ENCODE measurements around the gene RCBTB1.

RCBTB1 gene

DNA sequence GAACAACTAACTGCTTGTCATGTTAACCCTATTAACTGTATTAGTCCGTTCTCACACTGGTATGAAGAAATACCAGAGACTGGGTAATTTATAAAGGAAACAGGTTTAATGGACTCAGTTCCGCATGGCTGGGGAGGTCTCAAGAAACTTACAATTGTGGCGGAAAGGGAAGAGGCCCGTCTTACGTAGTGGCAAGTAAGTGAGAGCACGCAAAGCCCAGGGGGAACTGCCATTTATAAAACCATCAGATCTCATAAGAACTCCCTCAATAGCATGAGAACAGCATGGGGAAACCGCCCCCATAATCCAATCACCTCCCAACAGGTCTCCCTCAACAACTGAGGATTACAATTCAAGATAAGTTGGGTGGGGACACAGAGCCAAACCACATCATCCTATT, 54.9 kb downstream of the RCBTB1 start:
- TF ChIP-seq, protein P1, sequence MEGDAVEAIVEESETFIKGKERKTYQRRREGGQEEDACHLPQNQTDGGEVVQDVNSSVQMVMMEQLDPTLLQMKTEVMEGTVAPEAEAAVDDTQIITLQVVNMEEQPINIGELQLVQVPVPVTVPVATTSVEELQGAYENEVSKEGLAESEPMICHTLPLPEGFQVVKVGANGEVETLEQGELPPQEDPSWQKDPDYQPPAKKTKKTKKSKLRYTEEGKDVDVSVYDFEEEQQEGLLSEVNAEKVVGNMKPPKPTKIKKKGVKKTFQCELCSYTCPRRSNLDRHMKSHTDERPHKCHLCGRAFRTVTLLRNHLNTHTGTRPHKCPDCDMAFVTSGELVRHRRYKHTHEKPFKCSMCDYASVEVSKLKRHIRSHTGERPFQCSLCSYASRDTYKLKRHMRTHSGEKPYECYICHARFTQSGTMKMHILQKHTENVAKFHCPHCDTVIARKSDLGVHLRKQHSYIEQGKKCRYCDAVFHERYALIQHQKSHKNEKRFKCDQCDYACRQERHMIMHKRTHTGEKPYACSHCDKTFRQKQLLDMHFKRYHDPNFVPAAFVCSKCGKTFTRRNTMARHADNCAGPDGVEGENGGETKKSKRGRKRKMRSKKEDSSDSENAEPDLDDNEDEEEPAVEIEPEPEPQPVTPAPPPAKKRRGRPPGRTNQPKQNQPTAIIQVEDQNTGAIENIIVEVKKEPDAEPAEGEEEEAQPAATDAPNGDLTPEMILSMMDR (conservative IDR thresholded peaks at IDR 0.05; ENCODE audit: low read depth, low read length), result no peak
- H3K4me3 ChIP-seq (ENCODE audit: low read length), result no peak overlapping the region
- DNase-seq (ENCODE audit: low read depth), result no peak

DNA sequence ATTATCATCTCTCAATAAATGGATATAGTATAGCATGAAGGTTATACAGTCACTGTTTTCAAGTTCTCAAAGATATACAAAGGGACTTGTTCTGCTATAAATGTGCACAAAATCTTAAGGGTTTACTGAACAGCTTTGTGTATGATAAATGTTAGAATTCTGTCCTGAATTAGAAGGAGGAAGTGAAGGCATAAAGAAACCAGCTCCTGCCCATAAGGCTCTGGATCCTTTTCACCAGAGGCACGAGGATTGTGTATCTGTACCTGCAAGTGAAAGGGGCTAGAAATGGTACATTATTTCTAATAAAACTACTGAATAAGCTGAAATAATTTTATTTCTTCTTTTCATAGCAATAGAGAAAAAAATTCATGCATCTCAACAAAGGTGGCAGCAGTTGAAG, 57.2 kb downstream of the RCBTB1 start:
- H3K4me3 ChIP-seq (ENCODE audit: low read length), result no peak overlapping the region
- TF ChIP-seq, protein P1 (conservative IDR thresholded peaks at IDR 0.05; ENCODE audit: low read depth, low read length), result no peak
- DNase-seq (ENCODE audit: low read depth), result no peak

DNA sequence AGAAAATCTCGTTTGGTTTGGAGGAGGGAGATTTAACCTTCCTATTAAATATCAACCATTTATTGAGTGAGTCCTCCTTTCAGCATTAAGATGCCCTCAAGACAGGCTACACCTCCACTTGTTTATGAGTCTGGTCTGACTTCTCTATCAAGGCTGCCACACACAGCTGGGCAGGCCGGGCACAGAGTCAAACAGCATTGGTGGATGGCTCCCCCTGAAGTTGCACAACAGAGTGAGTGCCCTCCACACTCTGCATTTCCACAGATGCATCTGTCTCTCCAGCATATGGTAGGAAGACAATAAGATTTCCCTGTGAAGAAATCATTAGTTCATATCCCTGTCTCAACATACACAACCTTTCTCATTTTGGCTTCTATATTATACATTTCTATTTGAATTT, 58.2 kb downstream of the RCBTB1 start:
- DNase-seq (ENCODE audit: low read depth), result no peak
- no peak overlapping the region for H3K4me3 ChIP-seq (ENCODE audit: low read length)
- TF ChIP-seq, protein P1 (conservative IDR thresholded peaks at IDR 0.05; ENCODE audit: low read depth, low read length), result no peak

DNA sequence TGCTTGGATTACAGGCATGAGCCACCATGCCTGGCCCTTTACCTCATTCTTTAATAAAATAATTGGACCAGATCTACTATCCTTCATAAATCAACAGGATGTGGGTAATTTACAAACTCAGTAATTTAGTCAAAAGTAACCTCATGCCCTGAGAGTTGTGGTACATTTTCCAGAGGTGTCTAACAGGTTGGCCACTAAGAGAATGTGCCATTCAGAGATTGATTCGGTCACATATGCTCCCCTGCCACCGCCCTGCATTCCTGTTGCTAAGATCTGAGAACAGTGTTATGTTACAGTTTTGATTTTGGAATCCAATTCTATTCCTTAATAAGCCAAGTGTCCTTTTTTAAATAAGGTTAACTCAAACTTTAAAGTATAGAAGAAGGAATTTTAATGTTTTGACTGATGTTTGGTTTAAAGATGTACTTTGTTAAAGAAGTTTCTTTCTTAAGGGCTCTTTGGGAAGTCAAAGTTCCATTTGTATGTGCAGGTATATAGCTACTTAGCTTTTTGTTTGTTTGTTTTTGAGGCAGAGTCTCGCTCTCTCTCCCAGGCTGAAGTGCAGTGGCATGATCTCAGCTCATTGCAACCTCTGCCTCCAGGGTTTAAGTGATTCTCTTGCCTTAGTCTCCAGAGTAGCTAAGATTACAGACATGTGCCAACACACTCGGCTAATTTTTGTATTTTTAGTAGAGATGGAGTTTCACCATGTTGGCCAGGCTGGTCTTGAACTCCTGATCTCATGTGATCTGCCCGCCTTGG, 60.4 kb downstream of the RCBTB1 start:
- no peak overlapping the region for H3K4me3 ChIP-seq (ENCODE audit: low read length)
- no peak for DNase-seq (ENCODE audit: low read depth)
- TF ChIP-seq, protein P1 (conservative IDR thresholded peaks at IDR 0.05; ENCODE audit: low read depth, low read length), result no peak

DNA sequence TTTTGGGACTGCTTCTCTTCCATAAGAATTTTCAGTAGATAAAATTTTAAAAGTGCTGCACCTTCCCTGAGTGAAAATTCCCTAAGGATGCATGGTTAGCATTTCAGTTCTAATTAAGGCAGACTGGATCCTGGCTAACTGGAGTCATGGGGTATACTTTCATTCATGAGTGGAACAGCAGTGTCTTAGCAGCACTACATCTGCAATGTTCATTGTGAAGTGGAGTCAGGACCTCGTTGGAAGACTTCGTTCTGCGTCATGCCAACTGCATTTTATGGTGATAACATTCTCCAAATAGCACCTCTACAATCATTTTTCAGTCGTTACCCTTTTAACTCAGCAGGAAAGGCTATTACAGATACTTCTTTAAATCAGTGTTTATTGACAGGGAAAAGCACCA, 64.1 kb downstream of the RCBTB1 start:
- TF ChIP-seq, protein P1 (conservative IDR thresholded peaks at IDR 0.05; ENCODE audit: low read depth, low read length), result no peak

DNA sequence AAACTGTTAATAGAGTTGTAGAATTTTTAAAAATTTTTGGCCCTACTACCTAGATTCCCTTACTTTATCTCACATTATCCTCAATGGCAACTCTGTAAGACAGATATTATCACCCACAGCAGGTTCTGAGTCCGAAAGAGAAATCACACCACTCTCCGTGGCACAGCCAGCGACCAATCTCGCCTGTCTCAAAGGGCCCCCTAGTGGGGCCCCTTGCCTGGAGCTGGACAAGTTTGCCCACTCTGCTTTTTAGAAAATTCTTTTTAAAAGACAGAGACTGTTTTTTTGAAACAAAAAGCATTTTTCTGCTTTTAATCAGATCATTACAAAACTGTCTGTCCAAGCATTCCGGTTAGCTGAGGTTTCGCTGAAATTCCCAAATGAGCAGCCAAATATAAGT, 67.9 kb downstream of the RCBTB1 start:
- TF ChIP-seq, protein P1 (conservative IDR thresholded peaks at IDR 0.05; ENCODE audit: low read depth, low read length), result peak; percentile 52
- H3K4me3 ChIP-seq (ENCODE audit: low read length), result no peak overlapping the region
- DNase-seq (ENCODE audit: low read depth), result no peak

More for the DNA sequence above, 64.1 kb downstream of the RCBTB1 start:
- H3K4me3 ChIP-seq (ENCODE audit: low read length), result no peak overlapping the region
- DNase-seq (ENCODE audit: low read depth), result no peak

DNA sequence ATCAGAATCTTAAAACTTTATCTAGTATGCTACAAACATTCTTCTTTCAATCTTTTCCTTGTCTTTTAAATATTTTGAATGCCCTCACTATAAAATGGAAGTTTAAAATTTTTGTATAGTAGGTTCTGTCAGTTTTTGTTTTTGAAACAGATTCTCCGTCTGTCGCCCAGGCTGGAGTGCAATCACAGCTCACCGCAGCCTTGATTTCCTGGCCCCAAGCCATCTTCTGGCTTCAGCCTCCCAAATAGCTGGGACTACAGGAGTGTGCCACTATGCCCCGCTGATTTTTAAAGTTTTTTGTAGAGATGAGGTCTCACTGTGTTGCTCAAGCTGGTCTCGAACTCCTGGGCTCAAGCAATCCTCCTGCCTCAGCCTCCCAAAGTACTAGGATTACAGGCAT, 68.9 kb downstream of the RCBTB1 start:
- TF ChIP-seq, protein P1 (conservative IDR thresholded peaks at IDR 0.05; ENCODE audit: low read depth, low read length), result no peak
- no peak for DNase-seq (ENCODE audit: low read depth)
- no peak overlapping the region for H3K4me3 ChIP-seq (ENCODE audit: low read length)

Measured in retinal pigment epithelial cell (primary cell).